GM18870 (cell line): Measurements from ENCODE around the gene TTYH2.

Experiments used
- ATAC-seq: cut with Tn5 transposase; IDR thresholded peaks from one replicate; pipeline ENCODE4 v1.9.1; 2021; ENCODE audit warnings: moderate library complexity; ENCODE audit not compliant: unreplicated experiment

Gene TTYH2

GRCh38 chr17:74214484-74215341, 1.3 kb downstream of the TTYH2 start:
- ATAC-seq: no peak

GRCh38 chr17:74215342-74215727, 2.0 kb downstream of the TTYH2 start:
- ATAC-seq: no peak

- no peak for ATAC-seq
Measured at GRCh38 chr17:74216505-74216904, 3.1 kb downstream of the TTYH2 start.

GRCh38 chr17:74217037-74217730, 3.8 kb downstream of the TTYH2 start:
- no peak for ATAC-seq

GRCh38 chr17:74217888-74218287, 4.5 kb downstream of the TTYH2 start:
- ATAC-seq: no peak

- ATAC-seq: no peak
Measured at GRCh38 chr17:74218436-74218835, 5.1 kb downstream of the TTYH2 start.

GRCh38 chr17:74219576-74220133, 6.3 kb downstream of the TTYH2 start:
- no peak for ATAC-seq

- no peak for ATAC-seq
Measured at GRCh38 chr17:74220219-74220618, 6.8 kb downstream of the TTYH2 start.

- ATAC-seq: no peak
Measured at GRCh38 chr17:74220946-74221818, 7.8 kb downstream of the TTYH2 start.

GRCh38 chr17:74222399-74222798, 9.0 kb downstream of the TTYH2 start:
- ATAC-seq: no peak

- no peak for ATAC-seq
Measured at GRCh38 chr17:74223901-74224300, 10.5 kb downstream of the TTYH2 start.

- ATAC-seq: no peak
Measured at GRCh38 chr17:74224959-74225725, 11.8 kb downstream of the TTYH2 start.

- no peak for ATAC-seq
Measured at GRCh38 chr17:74226252-74226651, 12.9 kb downstream of the TTYH2 start.

GRCh38 chr17:74227271-74228080, 14.1 kb downstream of the TTYH2 start:
- ATAC-seq: no peak

- no peak for ATAC-seq
Measured at GRCh38 chr17:74228306-74228978, 15.1 kb downstream of the TTYH2 start.

GRCh38 chr17:74230896-74231295, 17.5 kb downstream of the TTYH2 start:
- no peak for ATAC-seq

GRCh38 chr17:74231928-74232907, 18.8 kb downstream of the TTYH2 start:
- ATAC-seq: no peak

GRCh38 chr17:74233937-74234336, 20.6 kb downstream of the TTYH2 start:
- no peak for ATAC-seq
